ENCODE measurements around the gene TSHR. TPM values are rescaled to one million over a fixed set of nuclear protein-coding genes. Genes with fewer than 3 reads are reported as not detected.

TSHR gene
- total RNA-seq, 2 experiments from 2014 or later = not detected

- Mint-ChIP-seq H3K27me3 (no peaks in the 10 kb centered on the region), H3K27ac (peak overlapping the region; percentile 78), H3K36me3 (ENCODE audit: low read depth) (no peaks in the 10 kb centered on the region), H3K4me3 (peak overlapping the region; percentile 72), H3K4me1 (ENCODE audit: low read depth) (peaks cover 56% of the 10 kb centered on the region), H3K9me3 (no peaks in the 10 kb centered on the region)
- DNase-seq (peak in 13 of 14 experiments; percentile 7 to 86 (median 37)), ATAC-seq (ENCODE audit: poor library complexity) (peak; percentile 84)
- intact Hi-C loops (cut with DNase I, micrococcal nuclease) = loop anchor here in 1 of 2 experiments (5.0 kb wide), 1 partner anchor 253 kb away; no protein-coding TSS in a partner anchor
- H3K9me3 ChIP-seq (ENCODE audit: control insufficient read depth in 1 of 2, insufficient read depth in 1 of 2, low read length in 2 of 2) = no peaks in the 10 kb centered on the region
- TF ChIP-seq CTCF (IDR thresholded peaks at IDR 0.05) = no peak
- peaks cover 18% of the 10 kb centered on the region for H3K4me1 ChIP-seq (ENCODE audit: insufficient read depth, low read length)
- H3K4me3 ChIP-seq (ENCODE audit: low read length) = peak overlapping the region; percentile 32
- CTCF ChIA-PET = interaction anchor here (1.3 kb wide), 2 partner anchors 19 to 28 kb away, joined by 3 to 4 read pairs; no protein-coding TSS in a partner anchor
- POLR2A ChIA-PET = interaction anchor here (1.1 to 2.5 kb wide), 5 partner anchors 18 to 262 kb away, joined by 5 to 14 read pairs (median 6); partner anchors contain the start of genes CEP128 and GTF2A1
- H3K36me3 ChIP-seq (ENCODE audit: insufficient read depth, low read length) = no peaks in the 10 kb centered on the region
- no peaks in the 10 kb centered on the region for H3K27me3 ChIP-seq (ENCODE audit: control insufficient read depth in 1 of 2, insufficient read depth in 2 of 2, low read length in 2 of 2)
- H3K27ac ChIP-seq (ENCODE audit: low read depth in 1 of 2, low read length in 2 of 2) = peak overlapping the region in 1 of 2 donors; percentile 10
Observed at GRCh38 chr14:80959496-80959895, 4.1 kb downstream of the TSHR start.

- DNase-seq (no peak), ATAC-seq (ENCODE audit: poor library complexity) (no peak)
- ChIA-PET CTCF (no interaction called here), POLR2A (interaction anchor here (1.8 kb wide), 1 partner anchor 9 kb away, joined by 3 read pairs; no protein-coding TSS in a partner anchor)
- H3K9me3 ChIP-seq (ENCODE audit: control insufficient read depth in 1 of 2, insufficient read depth in 1 of 2, low read length in 2 of 2) = no peaks in the 10 kb centered on the region
- no peak overlapping the region for H3K27ac ChIP-seq (ENCODE audit: low read depth in 1 of 2, low read length in 2 of 2)
- no peak overlapping the region for H3K4me3 ChIP-seq (ENCODE audit: low read length)
- H3K9me3 Mint-ChIP-seq = no peaks in the 10 kb centered on the region
- H3K4me3 Mint-ChIP-seq = no peak overlapping the region
- intact Hi-C loops (cut with DNase I, micrococcal nuclease) = no loop called here
- no peak for TF ChIP-seq CTCF (IDR thresholded peaks at IDR 0.05)
- peaks cover 5% of the 10 kb centered on the region for H3K4me1 Mint-ChIP-seq (ENCODE audit: low read depth)
- H3K27ac Mint-ChIP-seq = no peak overlapping the region
- no peaks in the 10 kb centered on the region for H3K27me3 ChIP-seq (ENCODE audit: control insufficient read depth in 1 of 2, insufficient read depth in 2 of 2, low read length in 2 of 2)
- H3K27me3 Mint-ChIP-seq = no peaks in the 10 kb centered on the region
- no peaks in the 10 kb centered on the region for H3K36me3 Mint-ChIP-seq (ENCODE audit: low read depth)
- H3K4me1 ChIP-seq (ENCODE audit: insufficient read depth, low read length) = peaks cover 3% of the 10 kb centered on the region
- H3K36me3 ChIP-seq (ENCODE audit: insufficient read depth, low read length) = no peaks in the 10 kb centered on the region
Observed at GRCh38 chr14:80965037-80965436, 9.6 kb downstream of the TSHR start.

DNA sequence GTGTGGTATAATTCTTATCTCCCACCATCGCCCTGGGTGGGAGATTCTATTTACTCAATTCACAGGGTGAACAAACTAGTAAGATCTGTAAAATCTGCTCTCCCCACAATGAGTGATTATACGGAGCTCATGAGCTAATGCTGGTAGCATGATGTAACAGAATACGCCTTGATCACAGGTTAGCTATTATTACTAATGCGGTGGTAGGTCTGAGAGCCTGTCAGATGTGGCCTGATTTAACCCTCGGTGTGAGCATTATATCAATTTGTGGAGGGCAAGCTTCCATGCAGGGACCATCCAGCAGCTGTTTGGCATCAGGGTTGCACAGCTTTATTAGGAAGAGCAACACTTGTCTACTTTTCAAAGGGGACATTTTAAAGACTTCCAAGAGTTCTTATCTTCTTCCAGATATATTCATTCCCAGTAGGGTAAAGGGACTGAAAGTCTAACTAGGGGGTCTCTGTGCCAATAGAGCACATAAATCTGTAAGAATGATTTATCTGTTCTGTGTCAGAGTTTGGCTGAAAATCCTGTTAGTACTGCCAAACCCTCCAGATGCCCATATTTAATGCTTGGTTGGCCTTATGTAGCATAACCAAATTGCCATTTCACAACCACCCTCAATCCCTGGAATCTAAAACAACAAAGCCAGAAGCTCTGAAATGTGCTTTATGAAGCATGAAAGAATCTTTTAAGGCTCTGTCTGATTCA lies 18.7 kb downstream of the TSHR start:
- no peaks in the 10 kb centered on the region for H3K36me3 Mint-ChIP-seq (ENCODE audit: low read depth)
- no peaks in the 10 kb centered on the region for H3K27me3 ChIP-seq (ENCODE audit: control insufficient read depth in 1 of 2, insufficient read depth in 2 of 2, low read length in 2 of 2)
- H3K4me1 Mint-ChIP-seq (ENCODE audit: low read depth) = peaks cover 14% of the 10 kb centered on the region
- H3K4me1 ChIP-seq (ENCODE audit: insufficient read depth, low read length) = peaks cover 7% of the 10 kb centered on the region
- H3K27ac Mint-ChIP-seq = no peak overlapping the region
- peak in 3 of 14 experiments; percentile 19 to 39 (median 37) for DNase-seq
- H3K9me3 ChIP-seq (ENCODE audit: control insufficient read depth in 1 of 2, insufficient read depth in 1 of 2, low read length in 2 of 2) = no peaks in the 10 kb centered on the region
- CTCF ChIA-PET = interaction anchor here (1.1 to 2.5 kb wide), 3 partner anchors 13 to 37 kb away, joined by 3 to 9 read pairs (median 4); no protein-coding TSS in a partner anchor
- POLR2A ChIA-PET = interaction anchor here (1.3 kb wide), 1 partner anchor 9 kb away, joined by 3 read pairs; no protein-coding TSS in a partner anchor
- no peak overlapping the region for H3K4me3 Mint-ChIP-seq
- no peak for TF ChIP-seq CTCF (IDR thresholded peaks at IDR 0.05)
- no peaks in the 10 kb centered on the region for H3K9me3 Mint-ChIP-seq
- no peaks in the 10 kb centered on the region for H3K36me3 ChIP-seq (ENCODE audit: insufficient read depth, low read length)
- no peaks in the 10 kb centered on the region for H3K27me3 Mint-ChIP-seq
- ATAC-seq (ENCODE audit: poor library complexity) = no peak
- H3K27ac ChIP-seq (ENCODE audit: low read depth in 1 of 2, low read length in 2 of 2) = no peak overlapping the region
- intact Hi-C loops (cut with DNase I, micrococcal nuclease) = no loop called here
- no peak overlapping the region for H3K4me3 ChIP-seq (ENCODE audit: low read length)

All from CD4-positive, alpha-beta T cell (primary cell).